ENCODE data around the gene ADAM12.

DNA sequence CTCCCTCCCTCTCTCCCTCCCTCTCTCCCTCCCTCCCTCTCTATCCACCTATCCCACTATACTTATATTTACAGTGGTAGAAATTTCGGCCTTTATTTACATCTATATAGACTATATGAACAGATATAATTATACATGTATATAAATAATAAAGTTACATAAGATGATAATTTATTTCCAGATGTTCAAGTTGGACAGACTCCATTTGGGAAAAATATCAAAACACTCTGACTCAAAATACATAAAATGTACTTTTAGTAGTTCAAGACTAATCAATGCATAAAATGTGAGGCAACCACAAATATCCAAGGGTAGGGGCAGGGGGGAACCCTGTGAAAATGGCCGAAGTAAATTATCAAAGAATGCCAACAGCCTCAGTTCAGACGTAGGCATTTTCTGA, 288.9 kb downstream of the ADAM12 start:
- TF ChIP-seq, protein P1, sequence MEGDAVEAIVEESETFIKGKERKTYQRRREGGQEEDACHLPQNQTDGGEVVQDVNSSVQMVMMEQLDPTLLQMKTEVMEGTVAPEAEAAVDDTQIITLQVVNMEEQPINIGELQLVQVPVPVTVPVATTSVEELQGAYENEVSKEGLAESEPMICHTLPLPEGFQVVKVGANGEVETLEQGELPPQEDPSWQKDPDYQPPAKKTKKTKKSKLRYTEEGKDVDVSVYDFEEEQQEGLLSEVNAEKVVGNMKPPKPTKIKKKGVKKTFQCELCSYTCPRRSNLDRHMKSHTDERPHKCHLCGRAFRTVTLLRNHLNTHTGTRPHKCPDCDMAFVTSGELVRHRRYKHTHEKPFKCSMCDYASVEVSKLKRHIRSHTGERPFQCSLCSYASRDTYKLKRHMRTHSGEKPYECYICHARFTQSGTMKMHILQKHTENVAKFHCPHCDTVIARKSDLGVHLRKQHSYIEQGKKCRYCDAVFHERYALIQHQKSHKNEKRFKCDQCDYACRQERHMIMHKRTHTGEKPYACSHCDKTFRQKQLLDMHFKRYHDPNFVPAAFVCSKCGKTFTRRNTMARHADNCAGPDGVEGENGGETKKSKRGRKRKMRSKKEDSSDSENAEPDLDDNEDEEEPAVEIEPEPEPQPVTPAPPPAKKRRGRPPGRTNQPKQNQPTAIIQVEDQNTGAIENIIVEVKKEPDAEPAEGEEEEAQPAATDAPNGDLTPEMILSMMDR (IDR thresholded peaks at IDR 0.05; ENCODE audit: low read depth, low read length, missing input control): no peak
- no peak for TF ChIP-seq SP1 (IDR thresholded peaks at IDR 0.05)
- no peak for TF ChIP-seq RAD21 (IDR thresholded peaks at IDR 0.05)
- TF ChIP-seq, protein P2, sequence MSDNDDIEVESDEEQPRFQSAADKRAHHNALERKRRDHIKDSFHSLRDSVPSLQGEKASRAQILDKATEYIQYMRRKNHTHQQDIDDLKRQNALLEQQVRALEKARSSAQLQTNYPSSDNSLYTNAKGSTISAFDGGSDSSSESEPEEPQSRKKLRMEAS (IDR thresholded peaks at IDR 0.05): no peak
- TF ChIP-seq TAF1 (conservative IDR thresholded peaks at IDR 0.05): no peak
- TF ChIP-seq NR2F2 (IDR thresholded peaks at IDR 0.05): no peak
- TF ChIP-seq, protein P3, sequence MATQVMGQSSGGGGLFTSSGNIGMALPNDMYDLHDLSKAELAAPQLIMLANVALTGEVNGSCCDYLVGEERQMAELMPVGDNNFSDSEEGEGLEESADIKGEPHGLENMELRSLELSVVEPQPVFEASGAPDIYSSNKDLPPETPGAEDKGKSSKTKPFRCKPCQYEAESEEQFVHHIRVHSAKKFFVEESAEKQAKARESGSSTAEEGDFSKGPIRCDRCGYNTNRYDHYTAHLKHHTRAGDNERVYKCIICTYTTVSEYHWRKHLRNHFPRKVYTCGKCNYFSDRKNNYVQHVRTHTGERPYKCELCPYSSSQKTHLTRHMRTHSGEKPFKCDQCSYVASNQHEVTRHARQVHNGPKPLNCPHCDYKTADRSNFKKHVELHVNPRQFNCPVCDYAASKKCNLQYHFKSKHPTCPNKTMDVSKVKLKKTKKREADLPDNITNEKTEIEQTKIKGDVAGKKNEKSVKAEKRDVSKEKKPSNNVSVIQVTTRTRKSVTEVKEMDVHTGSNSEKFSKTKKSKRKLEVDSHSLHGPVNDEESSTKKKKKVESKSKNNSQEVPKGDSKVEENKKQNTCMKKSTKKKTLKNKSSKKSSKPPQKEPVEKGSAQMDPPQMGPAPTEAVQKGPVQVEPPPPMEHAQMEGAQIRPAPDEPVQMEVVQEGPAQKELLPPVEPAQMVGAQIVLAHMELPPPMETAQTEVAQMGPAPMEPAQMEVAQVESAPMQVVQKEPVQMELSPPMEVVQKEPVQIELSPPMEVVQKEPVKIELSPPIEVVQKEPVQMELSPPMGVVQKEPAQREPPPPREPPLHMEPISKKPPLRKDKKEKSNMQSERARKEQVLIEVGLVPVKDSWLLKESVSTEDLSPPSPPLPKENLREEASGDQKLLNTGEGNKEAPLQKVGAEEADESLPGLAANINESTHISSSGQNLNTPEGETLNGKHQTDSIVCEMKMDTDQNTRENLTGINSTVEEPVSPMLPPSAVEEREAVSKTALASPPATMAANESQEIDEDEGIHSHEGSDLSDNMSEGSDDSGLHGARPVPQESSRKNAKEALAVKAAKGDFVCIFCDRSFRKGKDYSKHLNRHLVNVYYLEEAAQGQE (IDR thresholded peaks at IDR 0.05): no peak
- TF ChIP-seq HNF4G (IDR thresholded peaks at IDR 0.05): no peak
- TF ChIP-seq JUND (IDR thresholded peaks at IDR 0.05): no peak
- TF ChIP-seq YY1 (IDR thresholded peaks at IDR 0.05): no peak
- no peak for TF ChIP-seq GABPA (IDR thresholded peaks at IDR 0.05 in 1 of 2, conservative IDR thresholded peaks at IDR 0.05 in 1 of 2)

All from liver (tissue), 3 donors.